IMR-90 (cell line): Measurements from ENCODE around the gene CA11. TPM values are rescaled to one million over a fixed set of nuclear protein-coding genes. Genes with fewer than 3 reads are reported as not detected.

ENCODE experiments used
- ATAC-seq: fragments of 200-7000 bp; cut with Tn5 transposase; 2 replicates; pipeline ENCODE4 v1.9.1; 2020; ENCODE audit warnings: low read depth, mild to moderate bottlenecking, moderate library complexity
- BruUV-seq: library from RNA; stranded (reverse); fragments of 400-500 nt; replicated peaks from 2 replicates; lab custom pipeline; 2021; lab: Mats Ljungman, UMichigan
- CTCF ChIA-PET: fragments of 300-600 bp; formaldehyde crosslinking; extraction: SDS; loops from one replicate; lab custom pipeline; 2021; ENCODE audit warnings: antibody characterized with exemption; lab: Yijun Ruan, JAX
- POLR2A ChIA-PET: fragments of 300-600 bp; sonication (Branson Sonifier 250); formaldehyde crosslinking; loops from one replicate; lab custom pipeline; 2022; ENCODE audit warnings: antibody characterized with exemption; ENCODE audit not compliant: unreplicated experiment; lab: Charles Lee
- DNase-seq: peaks from one replicate; pipeline ENCODE4 v3.0.0; 2013
- H2AFZ ChIP-seq: replicated peaks from 2 replicates; pipeline ENCODE3; 2013; ENCODE audit warnings: low read length, mild to moderate bottlenecking; ENCODE audit not compliant: poor library complexity
- H2AK5ac ChIP-seq: 2 replicates; pipeline ENCODE4 v1.6.1; 2013; ENCODE audit warnings: low read depth, low read length, inconsistent platforms
- H2AK9ac ChIP-seq: replicated peaks from 2 replicates; pipeline ENCODE3; 2013; ENCODE audit warnings: mild to moderate bottlenecking, low read depth, low read length, moderate library complexity; ENCODE audit not compliant: poor library complexity
- H2BK120ac ChIP-seq: 2 replicates; pipeline ENCODE4 v1.6.1; 2013; ENCODE audit warnings: low read depth, low read length, inconsistent platforms
- H2BK15ac ChIP-seq: 3 replicates; pipeline ENCODE4 v1.6.1; 2013; ENCODE audit warnings: low read depth, low read length, inconsistent platforms
- H2BK20ac ChIP-seq: 2 replicates; pipeline ENCODE4 v1.6.1; 2013; ENCODE audit warnings: low read depth, mild to moderate bottlenecking, inconsistent platforms, low read length, moderate library complexity
- H2BK5ac ChIP-seq: 2 replicates; pipeline ENCODE4 v1.6.1; 2013; ENCODE audit warnings: mild to moderate bottlenecking, low read depth, low read length, inconsistent platforms; ENCODE audit not compliant: poor library complexity, severe bottlenecking
- H3K14ac ChIP-seq: replicated peaks from 2 replicates; pipeline ENCODE4 v1.6.1; 2013; ENCODE audit warnings: low read depth, low read length, inconsistent platforms
- H3K18ac ChIP-seq: 2 replicates; pipeline ENCODE4 v1.6.1; 2013; ENCODE audit warnings: low read depth, low read length, control low read depth
- H3K23ac ChIP-seq: 2 replicates; pipeline ENCODE4 v1.6.1; 2013; ENCODE audit warnings: low read depth, low read length, inconsistent platforms
- H3K27ac ChIP-seq: 2 replicates; pipeline ENCODE4 v1.5.1; 2013; ENCODE audit warnings: mild to moderate bottlenecking, control low read depth, low read length; ENCODE audit not compliant: insufficient read depth
- H3K27me3 ChIP-seq: 2 replicates; pipeline ENCODE4 v1.6.1; 2013; ENCODE audit warnings: low read length; ENCODE audit not compliant: control insufficient read depth, insufficient read depth
- H3K36me3 ChIP-seq: 2 replicates; pipeline ENCODE4 v1.6.1; 2013; ENCODE audit warnings: low read length, mixed read lengths; ENCODE audit not compliant: control insufficient read depth, insufficient read depth
- H3K4ac ChIP-seq: 2 replicates; pipeline ENCODE4 v1.6.1; 2013; ENCODE audit warnings: low read depth, low read length, inconsistent platforms
- H3K4me1 ChIP-seq: 2 replicates; pipeline ENCODE4 v1.6.1; 2013; ENCODE audit warnings: low read length, mixed read lengths; ENCODE audit not compliant: control insufficient read depth, insufficient read depth
- H3K4me2 ChIP-seq: 2 replicates; pipeline ENCODE4 v1.6.1; 2013; ENCODE audit warnings: low read depth, mild to moderate bottlenecking, control low read depth, low read length, moderate library complexity
- H3K4me3 ChIP-seq: 2 replicates; pipeline ENCODE4 v1.5.1; 2013; ENCODE audit warnings: low read depth, mild to moderate bottlenecking, control low read depth, low read length, moderate library complexity; ENCODE audit not compliant: insufficient read depth
- H3K56ac ChIP-seq: 2 replicates; pipeline ENCODE4 v1.6.1; 2013; ENCODE audit warnings: low read length, inconsistent platforms; ENCODE audit not compliant: insufficient read depth; ENCODE audit errors: extremely low read depth
- H3K79me1 ChIP-seq, 2 experiments: 2 replicates each; pipeline ENCODE4 v1.6.1; 2013; ENCODE audit warnings: low read length in 2 of 2, inconsistent platforms in 1 of 2, low read depth in 1 of 2
- H3K9ac ChIP-seq: 2 replicates; pipeline ENCODE4 v1.6.1; 2013; ENCODE audit warnings: low read depth, low read length, control low read depth
- H3K9me1 ChIP-seq: 2 replicates; pipeline ENCODE4 v1.6.1; 2013; ENCODE audit warnings: low read length, inconsistent platforms; ENCODE audit not compliant: insufficient read depth
- H3K9me3 ChIP-seq: 2 replicates; pipeline ENCODE4 v1.6.1; 2013; ENCODE audit warnings: low read length; ENCODE audit not compliant: control insufficient read depth, insufficient read depth
- H4K20me1 ChIP-seq: 2 replicates; pipeline ENCODE4 v1.6.1; 2013; ENCODE audit warnings: low read length, inconsistent platforms; ENCODE audit not compliant: insufficient read depth
- H4K5ac ChIP-seq: 2 replicates; pipeline ENCODE4 v1.6.1; 2013; ENCODE audit warnings: mild to moderate bottlenecking, low read depth, low read length, control low read depth
- H4K8ac ChIP-seq, 2 experiments: 2 replicates each; pipeline ENCODE4 v1.6.1; 2013; ENCODE audit warnings: low read depth in 2 of 2, low read length in 2 of 2, control low read depth in 1 of 2, inconsistent platforms in 1 of 2
- H4K91ac ChIP-seq: 2 replicates; pipeline ENCODE4 v1.6.1; 2013; ENCODE audit warnings: low read depth, low read length, inconsistent platforms; ENCODE audit not compliant: insufficient read depth
- BHLHE40 ChIP-seq: fragments of 150-350 bp; IDR thresholded peaks from 2 replicates; pipeline ENCODE4 v1.6.1; 2016; ENCODE audit warnings: mild to moderate bottlenecking, low read depth, low read length
- CEBPB ChIP-seq: IDR thresholded peaks from 2 replicates; pipeline ENCODE4 v1.6.1; 2012; ENCODE audit warnings: low read depth, low read length, improper control_type of control experiment
- CHD1 ChIP-seq: IDR thresholded peaks from 2 replicates; pipeline ENCODE4 v1.6.1; 2012; ENCODE audit warnings: low read depth, low read length, improper control_type of control experiment
- MAFK ChIP-seq: IDR thresholded peaks from 2 replicates; pipeline ENCODE4 v1.6.1; 2012; ENCODE audit warnings: low read depth, low read length, improper control_type of control experiment
- MXI1 ChIP-seq: IDR thresholded peaks from 2 replicates; pipeline ENCODE4 v1.6.1; 2012; ENCODE audit warnings: low read depth, mild to moderate bottlenecking, low read length, moderate library complexity, borderline replicate concordance
- NFE2L2 ChIP-seq: fragments of 150-350 bp; IDR thresholded peaks from 2 replicates; pipeline ENCODE4 v1.6.1; 2016; ENCODE audit warnings: low read depth, mild to moderate bottlenecking, low read length
- POLR2A ChIP-seq: IDR thresholded peaks from 2 replicates; pipeline ENCODE4 v1.6.1; 2012; ENCODE audit warnings: mild to moderate bottlenecking, low read depth, low read length
- RAD21 ChIP-seq: IDR thresholded peaks from 2 replicates; pipeline ENCODE4 v1.6.1; 2012; ENCODE audit warnings: low read length, improper control_type of control experiment
- RCOR1 ChIP-seq: IDR thresholded peaks from 2 replicates; pipeline ENCODE4 v1.6.1; 2012; ENCODE audit warnings: mild to moderate bottlenecking, low read length, improper control_type of control experiment; ENCODE audit not compliant: insufficient replicate concordance
- RFX5 ChIP-seq: IDR thresholded peaks from 2 replicates; pipeline ENCODE4 v1.8.0; 2012; ENCODE audit warnings: low read depth, mild to moderate bottlenecking, low read length, moderate library complexity
- SMC3 ChIP-seq: fragments of 150-350 bp; IDR thresholded peaks from 2 replicates; pipeline ENCODE4 v1.6.1; 2016; ENCODE audit warnings: low read depth, mild to moderate bottlenecking, antibody characterized with exemption, low read length, moderate library complexity
- WGBS, 2 experiments: methylation state at CpG; one replicate each; pipeline versions ENCODE4 v1.1.5 to v1.1.7; 2013; ENCODE audit warnings: missing lambda C conversion rate in 2 of 2; ENCODE audit not compliant: insufficient read length in 1 of 2; ENCODE audit errors: extremely low coverage in 2 of 2; 5-methylcytosine and 5-hydroxymethylcytosine counted together
- dilution Hi-C: fragments of 300-500 bp; cut with HindIII; formaldehyde crosslinking; loops from one replicate; pipeline ENCODE4 v1.14.3; 2018; ENCODE audit warnings: low sequenced_read_pairs; ENCODE audit not compliant: unreplicated experiment
- in situ Hi-C: fragments of 300-500 bp; cut with MboI; formaldehyde crosslinking; loops from 3 replicates; pipeline ENCODE4 v1.14.3; 2019; ENCODE audit warnings: low sequenced_read_pairs, inconsistent platforms, mixed read lengths
- intact Hi-C: fragments of 100-400 bp; cut with micrococcal nuclease; formaldehyde crosslinking; loops from 2 replicates; pipeline ENCODE4 v1.10.0; 2022
- polyA plus RNA-seq, 3 experiments: library from polyadenylated mRNA; depleted of rRNA; stranded (reverse); fragments of >200 nt; gene quantifications; 2 replicates each; pipeline ENCODE4 v1.2.3, GENCODE V29; 2012; ENCODE audit warnings: low replicate concordance in 1 of 3
- total RNA-seq: library from RNA; depleted of rRNA; stranded (reverse); fragments of >200 nt; gene quantifications from 2 replicates; pipeline ENCODE4 v1.2.3, GENCODE V29; 2012
- TF ChIP-seq, protein P1 (sequence below): conservative IDR thresholded peaks from 2 replicates; pipeline ENCODE4 v1.5.1; 2012; ENCODE audit warnings: mild to moderate bottlenecking, low read depth, low read length, improper control_type of control experiment
- TF ChIP-seq, protein P2 (sequence below): fragments of 150-350 bp; IDR thresholded peaks from 2 replicates; pipeline ENCODE4 v1.6.1; 2016; ENCODE audit warnings: low read depth, mild to moderate bottlenecking, low read length, moderate library complexity, borderline replicate concordance

Gene CA11
- total and polyA plus RNA-seq, 2 of the 4 experiments (the other 2 are of a cell fraction): 1.3 to 2.9 TPM

DNA sequence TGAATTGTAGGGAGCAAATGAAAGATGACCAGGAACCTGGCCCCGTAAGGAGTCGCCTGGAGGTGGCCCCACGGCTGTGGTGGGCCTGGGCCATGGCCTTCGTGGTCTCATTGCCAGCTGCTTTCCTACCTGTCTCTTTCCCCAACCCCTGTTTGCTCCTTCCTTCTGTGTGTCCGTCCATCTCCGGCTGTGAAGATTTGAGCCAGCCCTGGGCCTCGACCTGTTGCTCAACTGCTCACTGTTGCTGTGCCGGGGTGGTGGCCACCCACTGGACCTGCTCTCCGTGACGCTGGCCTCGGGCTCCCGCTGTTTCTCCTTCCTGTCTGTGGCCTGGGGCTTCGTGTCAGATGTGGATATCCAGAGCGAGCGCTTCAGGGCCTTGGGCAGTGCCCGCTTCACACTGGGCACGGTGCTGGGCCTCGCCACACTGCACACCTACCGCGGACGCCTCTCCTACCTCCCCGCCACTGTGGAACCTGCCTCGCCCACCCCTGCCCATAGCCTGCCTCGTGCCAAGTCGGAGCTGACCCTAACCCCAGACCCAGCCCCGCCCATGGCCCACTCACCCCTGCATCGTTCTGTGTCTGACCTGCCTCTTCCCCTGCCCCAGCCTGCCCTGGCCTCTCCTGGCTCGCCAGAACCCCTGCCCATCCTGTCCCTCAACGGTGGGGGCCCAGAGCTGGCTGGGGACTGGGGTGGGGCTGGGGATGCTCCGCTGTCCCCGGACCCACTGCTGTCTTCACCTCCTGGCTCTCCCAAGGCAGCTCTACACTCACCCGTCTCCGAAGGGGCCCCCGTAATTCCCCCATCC, 17.3 kb downstream of the CA11 start (continued):
- no peak for TF ChIP-seq MAFK

DNA sequence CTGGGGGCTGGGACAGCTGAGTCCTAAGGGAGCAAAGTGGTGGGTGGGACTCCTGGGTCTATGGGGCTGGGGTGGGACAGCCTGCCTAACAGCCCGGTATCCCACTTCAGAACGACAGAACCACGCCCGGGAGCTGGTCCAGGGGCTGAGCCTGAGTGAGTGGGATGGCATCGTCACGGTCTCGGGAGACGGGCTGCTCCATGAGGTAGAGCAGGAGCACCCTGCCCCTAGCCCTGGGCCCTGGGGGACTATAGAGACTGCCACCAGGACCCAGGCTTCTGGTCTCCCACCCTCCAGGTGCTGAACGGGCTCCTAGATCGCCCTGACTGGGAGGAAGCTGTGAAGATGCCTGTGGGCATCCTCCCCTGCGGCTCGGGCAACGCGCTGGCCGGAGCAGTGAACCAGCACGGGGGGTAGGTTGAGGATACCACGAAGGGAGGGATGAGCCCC, 18.1 kb downstream of the CA11 start:
- Histone ChIP-seq H3K4me2 (no peak overlapping the region), H3K36me3 (peaks cover 6% of the 10 kb centered on the region; the same call in 1 of the 2 replicates), H3K4me3 (no peak overlapping the region), H4K20me1 (no peaks in the 10 kb centered on the region), H2BK120ac (no peak overlapping the region), H2BK5ac (no peak overlapping the region), H3K14ac (no peak overlapping the region), H3K9me3 (no peaks in the 10 kb centered on the region), H3K56ac (no peak overlapping the region), H2BK15ac (no peak overlapping the region), H2AFZ (no peak overlapping the region), H3K18ac (no peak overlapping the region), H2BK20ac (no peak overlapping the region), H4K91ac (no peak overlapping the region), H3K9me1 (peaks cover 6% of the 10 kb centered on the region), H3K27ac (no peak overlapping the region), H3K9ac (no peak overlapping the region), H3K27me3 (no peaks in the 10 kb centered on the region), H3K4me1 (peaks cover 23% of the 10 kb centered on the region), H4K5ac (no peak overlapping the region), H3K4ac (no peak overlapping the region), H3K23ac (no peak overlapping the region), H2AK9ac (no peak overlapping the region), H3K79me1 (peaks cover 4 to 21% of the 10 kb centered on the region in 2 experiments; a peak in 3 of 4 replicates), H4K8ac (no peak overlapping the region), H2AK5ac (no peak overlapping the region)
- 90% methylated on average over 2 of the region's 17 CpGs; no CpG with 5 or more reads in 1 of the 2 experiments for WGBS, 2 experiments
- BruUV-seq: no TSS peak
- intact Hi-C loops: no loop called here
- in situ Hi-C loops: no loop called here
- CTCF ChIA-PET: no interaction called here
- DNase-seq (no peak), ATAC-seq (no peak)
- dilution Hi-C loops: no loop called here
- POLR2A ChIA-PET: no interaction called here
- TF ChIP-seq RFX5 (no peak), NFE2L2 (no peak), SMC3 (no peak), CEBPB (no peak), RCOR1 (no peak), RAD21 (no peak), CHD1 (no peak), BHLHE40 (no peak), MXI1 (no peak), POLR2A (no peak)
- TF ChIP-seq, protein P1, sequence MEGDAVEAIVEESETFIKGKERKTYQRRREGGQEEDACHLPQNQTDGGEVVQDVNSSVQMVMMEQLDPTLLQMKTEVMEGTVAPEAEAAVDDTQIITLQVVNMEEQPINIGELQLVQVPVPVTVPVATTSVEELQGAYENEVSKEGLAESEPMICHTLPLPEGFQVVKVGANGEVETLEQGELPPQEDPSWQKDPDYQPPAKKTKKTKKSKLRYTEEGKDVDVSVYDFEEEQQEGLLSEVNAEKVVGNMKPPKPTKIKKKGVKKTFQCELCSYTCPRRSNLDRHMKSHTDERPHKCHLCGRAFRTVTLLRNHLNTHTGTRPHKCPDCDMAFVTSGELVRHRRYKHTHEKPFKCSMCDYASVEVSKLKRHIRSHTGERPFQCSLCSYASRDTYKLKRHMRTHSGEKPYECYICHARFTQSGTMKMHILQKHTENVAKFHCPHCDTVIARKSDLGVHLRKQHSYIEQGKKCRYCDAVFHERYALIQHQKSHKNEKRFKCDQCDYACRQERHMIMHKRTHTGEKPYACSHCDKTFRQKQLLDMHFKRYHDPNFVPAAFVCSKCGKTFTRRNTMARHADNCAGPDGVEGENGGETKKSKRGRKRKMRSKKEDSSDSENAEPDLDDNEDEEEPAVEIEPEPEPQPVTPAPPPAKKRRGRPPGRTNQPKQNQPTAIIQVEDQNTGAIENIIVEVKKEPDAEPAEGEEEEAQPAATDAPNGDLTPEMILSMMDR: no peak
- TF ChIP-seq, protein P2, sequence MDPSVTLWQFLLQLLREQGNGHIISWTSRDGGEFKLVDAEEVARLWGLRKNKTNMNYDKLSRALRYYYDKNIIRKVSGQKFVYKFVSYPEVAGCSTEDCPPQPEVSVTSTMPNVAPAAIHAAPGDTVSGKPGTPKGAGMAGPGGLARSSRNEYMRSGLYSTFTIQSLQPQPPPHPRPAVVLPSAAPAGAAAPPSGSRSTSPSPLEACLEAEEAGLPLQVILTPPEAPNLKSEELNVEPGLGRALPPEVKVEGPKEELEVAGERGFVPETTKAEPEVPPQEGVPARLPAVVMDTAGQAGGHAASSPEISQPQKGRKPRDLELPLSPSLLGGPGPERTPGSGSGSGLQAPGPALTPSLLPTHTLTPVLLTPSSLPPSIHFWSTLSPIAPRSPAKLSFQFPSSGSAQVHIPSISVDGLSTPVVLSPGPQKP: no peak
